ENCODE data around the gene UBE2S.

DNA sequence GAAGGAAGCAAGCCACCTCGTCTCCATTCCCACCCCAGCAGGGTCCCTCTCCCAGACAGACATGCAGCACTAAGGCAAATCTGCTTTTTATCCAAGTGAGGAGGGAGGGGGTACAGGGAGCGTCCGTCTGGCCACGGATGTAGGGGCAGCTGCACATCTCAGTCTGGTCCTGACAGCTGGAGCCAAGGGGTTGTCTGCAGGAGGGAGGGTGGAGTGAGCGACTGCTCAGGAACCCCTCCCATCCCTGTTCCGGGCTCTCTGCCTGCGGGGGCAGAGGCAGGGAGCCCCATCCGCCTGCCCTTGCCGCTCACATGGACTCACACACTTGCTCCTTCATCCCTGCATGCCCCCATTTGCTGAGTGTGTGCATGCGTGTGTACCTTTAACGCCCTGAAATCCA is 28.4 kb downstream of the UBE2S start:
- TF ChIP-seq, protein P1, sequence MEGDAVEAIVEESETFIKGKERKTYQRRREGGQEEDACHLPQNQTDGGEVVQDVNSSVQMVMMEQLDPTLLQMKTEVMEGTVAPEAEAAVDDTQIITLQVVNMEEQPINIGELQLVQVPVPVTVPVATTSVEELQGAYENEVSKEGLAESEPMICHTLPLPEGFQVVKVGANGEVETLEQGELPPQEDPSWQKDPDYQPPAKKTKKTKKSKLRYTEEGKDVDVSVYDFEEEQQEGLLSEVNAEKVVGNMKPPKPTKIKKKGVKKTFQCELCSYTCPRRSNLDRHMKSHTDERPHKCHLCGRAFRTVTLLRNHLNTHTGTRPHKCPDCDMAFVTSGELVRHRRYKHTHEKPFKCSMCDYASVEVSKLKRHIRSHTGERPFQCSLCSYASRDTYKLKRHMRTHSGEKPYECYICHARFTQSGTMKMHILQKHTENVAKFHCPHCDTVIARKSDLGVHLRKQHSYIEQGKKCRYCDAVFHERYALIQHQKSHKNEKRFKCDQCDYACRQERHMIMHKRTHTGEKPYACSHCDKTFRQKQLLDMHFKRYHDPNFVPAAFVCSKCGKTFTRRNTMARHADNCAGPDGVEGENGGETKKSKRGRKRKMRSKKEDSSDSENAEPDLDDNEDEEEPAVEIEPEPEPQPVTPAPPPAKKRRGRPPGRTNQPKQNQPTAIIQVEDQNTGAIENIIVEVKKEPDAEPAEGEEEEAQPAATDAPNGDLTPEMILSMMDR (IDR thresholded peaks at IDR 0.05): no peak
- TF ChIP-seq POLR2A (IDR thresholded peaks at IDR 0.05): no peak
